HL-60 (cell line): Measurements from ENCODE around the gene PDGFA.

Experiments used
- DNase-seq, 2 experiments: peaks; one replicate each; pipeline ENCODE4 v3.0.0-alpha.2; 2010 to 2020; ENCODE audit warnings: low read depth in 1 of 2, low spot score in 1 of 2
- H3K27ac ChIP-seq: fragments of 250-450 bp; sonication (Bioruptor Pico); replicated peaks from 2 replicates; pipeline ENCODE4 v1.5.1; 2020; ENCODE audit warnings: mild to moderate bottlenecking, moderate library complexity
- H3K27me3 ChIP-seq: fragments of 250-450 bp; sonication (Bioruptor Pico); 2 replicates; pipeline ENCODE4 v1.5.1; 2021; ENCODE audit warnings: mild to moderate bottlenecking, moderate library complexity; ENCODE audit not compliant: insufficient read depth, poor library complexity, severe bottlenecking
- H3K4me3 ChIP-seq: replicated peaks from 2 replicates; pipeline ENCODE4 v1.5.1; 2011; ENCODE audit warnings: mild to moderate bottlenecking, control low read depth, low read length; ENCODE audit not compliant: insufficient read depth
- CTCF ChIP-seq: IDR thresholded peaks from one replicate; pipeline ENCODE4 v1.5.1; 2011; ENCODE audit warnings: low read length, control low read depth, inconsistent platforms; ENCODE audit not compliant: insufficient read depth
- GABPA ChIP-seq: IDR thresholded peaks from 2 replicates; pipeline ENCODE4 v1.6.1; 2012; ENCODE audit warnings: low read depth
- POLR2AphosphoS5 ChIP-seq: IDR thresholded peaks from 2 replicates; pipeline ENCODE4 v1.6.1; 2012; ENCODE audit warnings: low read depth
- SPI1 ChIP-seq: IDR thresholded peaks from 2 replicates; pipeline ENCODE4 v1.6.1; 2012; ENCODE audit warnings: low read depth, mild to moderate bottlenecking, borderline replicate concordance
- TF ChIP-seq, protein P1 (sequence below): IDR thresholded peaks from 2 replicates; pipeline ENCODE4 v1.6.1; 2012; ENCODE audit warnings: low read depth; ENCODE audit not compliant: insufficient replicate concordance

PDGFA gene

DNA sequence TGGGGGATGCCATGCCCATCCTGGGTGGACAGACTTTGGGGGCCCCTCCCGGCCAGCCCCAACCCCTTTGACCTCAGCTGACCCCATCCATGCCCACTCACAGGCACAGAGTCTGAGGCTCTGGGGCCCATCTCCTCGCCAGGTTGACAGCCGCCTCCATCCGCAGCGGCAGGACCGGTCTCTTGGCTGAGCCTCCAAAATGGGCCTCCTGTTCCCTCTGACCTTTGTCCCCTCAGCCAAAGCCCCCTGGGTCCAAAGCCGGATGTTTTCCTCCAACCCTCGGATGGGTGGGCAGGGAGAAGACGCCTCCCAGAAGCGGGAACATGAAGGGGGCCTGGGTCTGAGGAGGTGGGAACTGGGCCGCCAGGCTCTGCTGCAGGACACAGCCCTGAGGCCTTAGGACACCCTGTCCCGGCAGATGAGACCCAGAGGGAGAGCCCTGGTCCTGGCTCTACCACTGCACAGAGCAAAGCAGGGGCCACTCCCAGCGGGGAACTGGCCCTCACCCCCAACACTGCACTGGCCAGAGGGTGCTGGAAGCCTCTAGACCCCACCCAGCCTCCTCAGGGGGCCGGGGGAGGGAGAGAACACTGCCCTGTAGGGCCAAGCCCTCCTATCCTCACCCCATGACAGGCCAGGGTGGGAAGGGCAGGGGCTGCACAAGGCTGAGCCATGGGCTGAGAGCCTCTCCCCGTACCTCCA lies 12.6 kb downstream of the PDGFA start:
- peaks cover 4% of the 10 kb centered on the region for H3K27me3 ChIP-seq
- no peak overlapping the region for H3K27ac ChIP-seq
- no peak for DNase-seq
- H3K4me3 ChIP-seq = no peak overlapping the region
- TF ChIP-seq GABPA (no peak), POLR2AphosphoS5 (no peak), CTCF (no peak), SPI1 (no peak)
- TF ChIP-seq, protein P1, sequence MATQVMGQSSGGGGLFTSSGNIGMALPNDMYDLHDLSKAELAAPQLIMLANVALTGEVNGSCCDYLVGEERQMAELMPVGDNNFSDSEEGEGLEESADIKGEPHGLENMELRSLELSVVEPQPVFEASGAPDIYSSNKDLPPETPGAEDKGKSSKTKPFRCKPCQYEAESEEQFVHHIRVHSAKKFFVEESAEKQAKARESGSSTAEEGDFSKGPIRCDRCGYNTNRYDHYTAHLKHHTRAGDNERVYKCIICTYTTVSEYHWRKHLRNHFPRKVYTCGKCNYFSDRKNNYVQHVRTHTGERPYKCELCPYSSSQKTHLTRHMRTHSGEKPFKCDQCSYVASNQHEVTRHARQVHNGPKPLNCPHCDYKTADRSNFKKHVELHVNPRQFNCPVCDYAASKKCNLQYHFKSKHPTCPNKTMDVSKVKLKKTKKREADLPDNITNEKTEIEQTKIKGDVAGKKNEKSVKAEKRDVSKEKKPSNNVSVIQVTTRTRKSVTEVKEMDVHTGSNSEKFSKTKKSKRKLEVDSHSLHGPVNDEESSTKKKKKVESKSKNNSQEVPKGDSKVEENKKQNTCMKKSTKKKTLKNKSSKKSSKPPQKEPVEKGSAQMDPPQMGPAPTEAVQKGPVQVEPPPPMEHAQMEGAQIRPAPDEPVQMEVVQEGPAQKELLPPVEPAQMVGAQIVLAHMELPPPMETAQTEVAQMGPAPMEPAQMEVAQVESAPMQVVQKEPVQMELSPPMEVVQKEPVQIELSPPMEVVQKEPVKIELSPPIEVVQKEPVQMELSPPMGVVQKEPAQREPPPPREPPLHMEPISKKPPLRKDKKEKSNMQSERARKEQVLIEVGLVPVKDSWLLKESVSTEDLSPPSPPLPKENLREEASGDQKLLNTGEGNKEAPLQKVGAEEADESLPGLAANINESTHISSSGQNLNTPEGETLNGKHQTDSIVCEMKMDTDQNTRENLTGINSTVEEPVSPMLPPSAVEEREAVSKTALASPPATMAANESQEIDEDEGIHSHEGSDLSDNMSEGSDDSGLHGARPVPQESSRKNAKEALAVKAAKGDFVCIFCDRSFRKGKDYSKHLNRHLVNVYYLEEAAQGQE = no peak

DNA sequence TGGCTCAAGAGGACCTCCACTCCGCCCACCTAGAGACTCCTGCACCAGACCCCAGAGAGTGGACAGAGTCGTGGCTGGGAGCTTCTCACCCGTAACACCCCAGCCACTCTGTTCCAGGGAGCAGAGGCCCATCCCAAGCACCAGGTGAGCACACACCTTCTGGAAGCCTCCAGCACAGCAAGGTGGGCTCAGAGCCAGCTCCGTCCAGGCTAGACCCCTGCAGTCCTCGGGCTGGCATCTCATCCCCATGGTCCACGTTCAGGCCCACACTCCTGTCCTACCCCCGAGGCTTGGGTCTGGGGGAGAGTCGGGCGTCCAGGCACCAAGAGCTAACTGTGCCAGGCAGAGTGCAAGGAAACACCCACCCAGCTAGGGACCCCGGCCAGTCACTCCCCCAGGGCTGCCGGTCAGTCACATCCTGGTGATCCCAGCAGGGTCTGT lies 13.2 kb downstream of the PDGFA start:
- TF ChIP-seq CTCF = no peak
- no peak for TF ChIP-seq GABPA
- TF ChIP-seq POLR2AphosphoS5 = no peak
- TF ChIP-seq, protein P1 = no peak
- no peak for TF ChIP-seq SPI1
- H3K27me3 ChIP-seq = no peaks in the 10 kb centered on the region
- no peak overlapping the region for H3K4me3 ChIP-seq
- no peak overlapping the region for H3K27ac ChIP-seq
- no peak for DNase-seq

GRCh38 chr7:505171-505570 lies 14.5 kb downstream of the PDGFA start:
- Histone ChIP-seq H3K27ac (no peak overlapping the region), H3K27me3 (no peaks in the 10 kb centered on the region), H3K4me3 (no peak overlapping the region)
- TF ChIP-seq GABPA (no peak), POLR2AphosphoS5 (no peak), SPI1 (no peak), CTCF (no peak)
- TF ChIP-seq, protein P1 = no peak
- no peak for DNase-seq
